Adrenal gland (tissue), 12 donors: ENCODE measurements around the gene TEF. TPM values are rescaled to one million over a fixed set of nuclear protein-coding genes. Genes with fewer than 3 reads are reported as not detected.

Experiments used
- DNase-seq, 7 donors: peaks; one replicate each; pipeline ENCODE4 v3.0.0-alpha.2; 2019 to 2020
- H3K27ac ChIP-seq, 5 donors: fragments of 200-600 bp; sonication (generic) in 4 of 5; 1 replicate in 3 of 5; 2 replicates in 2 of 5; pipeline versions ENCODE4 v1.5.1 to v1.8.0; 2016 to 2020; ENCODE audit warnings: mild to moderate bottlenecking in 1 of 5
- H3K27me3 ChIP-seq: fragments of 200-600 bp; 2 replicates; pipeline ENCODE4 v1.8.0; 2021
- H3K36me3 ChIP-seq, 2 donors: fragments of 200-600 bp; replicated peaks in 1 of 2; 1 replicate in 1 of 2; 2 replicates in 1 of 2; pipeline versions ENCODE4 v1.5.1 to v1.8.0; 2018 to 2022
- H3K4me1 ChIP-seq, 2 donors: fragments of 200-600 bp; replicated peaks in 1 of 2; 1 replicate in 1 of 2; 2 replicates in 1 of 2; pipeline versions ENCODE4 v1.5.1 to v1.8.0; 2018 to 2021
- H3K4me3 ChIP-seq, 4 donors: fragments of 200-600 bp; sonication (generic) in 3 of 4; one replicate each; pipeline ENCODE4 v1.5.1; 2016 to 2018
- H3K9me3 ChIP-seq, 3 donors: fragments of 200-600 bp; sonication (generic) in 1 of 3; replicated peaks in 1 of 3; 1 replicate in 2 of 3; 2 replicates in 1 of 3; pipeline versions ENCODE4 v1.5.1 to v1.8.0; 2016 to 2021
- POLR2A ChIP-seq, 2 donors: fragments of 450-650 bp; IDR thresholded peaks; one replicate each; pipeline ENCODE4 v1.6.1; 2017; ENCODE audit warnings: antibody characterized with exemption in 2 of 2, mild to moderate bottlenecking in 2 of 2, moderate library complexity in 1 of 2
- WGBS, 4 donors: extraction: QIAGEN DNeasy Blood & Tissue Kit in 2 of 4; methylation state at CpG; one replicate each; pipeline versions ENCODE4 v1.1.5 to v1.1.7; 2013 to 2017; 5-methylcytosine and 5-hydroxymethylcytosine counted together
- intact Hi-C, 2 donors: fragments of 100-400 bp; cut with DNase I; formaldehyde crosslinking; loops; one replicate each; pipeline versions ENCODE4 v1.14.1 to v1.15.0; 2022 to 2023
- polyA plus RNA-seq, 3 donors: library from polyadenylated mRNA; stranded (reverse); fragments of 200-250 nt in 2 of 3; fragments of 350-450 nt in 1 of 3; fragmentation: Illumina TruSeq in 1 of 3; extraction: RNeasy Lipid Tissue Mini Kit (QIAGEN cat#74804) in 1 of 3; gene quantifications; one replicate each; pipeline ENCODE4 v1.2.3, GENCODE V29; 2013 to 2014
- total RNA-seq, 9 donors: library from RNA; depleted of rRNA in 4 of 9; stranded (reverse); fragments of >200 nt in 4 of 9; fragments of 120-200 nt in 1 of 9; fragmentation: NEBNext Ultra II Directional in 1 of 9; extraction: Animal tissue kit (Norgen Biotek cat#: 25700) in 1 of 9; gene quantifications; one replicate each; pipeline versions ENCODE4 v1.1.0 to v1.2.4, GENCODE V29; 2013 to 2023
- TF ChIP-seq, protein P1 (sequence below), 6 experiments: fragments of 450-650 bp in 4 of 6; fragments of 200-600 bp in 2 of 6; sonication (generic) in 1 of 6; IDR thresholded peaks; 1 replicate in 5 of 6; 2 replicates in 1 of 6; pipeline versions ENCODE4 v1.5.1 to v1.8.0; 2016 to 2021; ENCODE audit warnings: antibody characterized with exemption in 6 of 6, mild to moderate bottlenecking in 2 of 6, moderate library complexity in 1 of 6
- donor health status: healthy with polysubstance abuse.
- donor health status: Bipolar disorder and iron deficiency.
- donor health status: DM: yes; HTN: yes; CAD: no.
- donor health status: DM: no; HTN: no; CAD: no.
- donor health status: DM: no; HTN: no; CAD: no.
- donor health status: DM: yes; HTN: yes; CAD: no.

Gene TEF
- total and polyA plus RNA-seq, 12 donors = 7.2 to 33.9 (median 20.3) TPM

DNA sequence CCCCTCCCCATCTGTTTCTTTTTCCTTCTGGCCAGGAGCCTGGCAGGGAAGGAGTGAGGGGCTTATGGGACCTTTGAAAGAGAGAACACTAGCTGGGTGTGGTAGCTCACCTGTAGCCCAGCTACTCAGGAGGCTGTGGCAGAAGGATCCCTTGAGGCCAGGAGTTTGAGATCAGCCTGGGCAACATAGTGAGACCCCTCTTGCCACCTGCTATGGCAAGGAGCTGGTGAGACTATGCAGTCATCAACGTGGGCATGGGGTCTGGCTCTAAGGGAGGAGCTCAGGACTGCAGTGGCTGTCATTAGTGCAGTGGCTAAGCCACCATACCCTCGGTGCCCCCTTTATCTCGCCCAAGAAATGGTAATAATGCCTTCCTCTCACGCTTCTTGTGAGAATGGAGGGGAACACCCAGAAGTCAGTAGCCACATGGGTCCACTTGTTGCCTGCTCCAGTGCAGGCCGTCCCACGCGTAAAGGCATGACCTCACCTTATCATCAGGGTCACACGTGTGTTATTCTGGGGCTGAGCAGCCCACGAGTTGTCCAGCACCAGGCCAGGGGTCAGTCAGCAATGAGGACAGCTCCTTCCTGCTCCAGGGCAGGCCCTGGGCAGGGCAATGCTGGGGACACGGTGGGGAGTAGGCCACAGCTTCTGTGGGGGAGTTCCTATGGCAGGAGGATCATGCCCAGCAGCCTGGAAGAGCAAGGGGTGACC, 27.7 kb upstream of the TEF start:
- intact Hi-C loops = no loop called here

DNA sequence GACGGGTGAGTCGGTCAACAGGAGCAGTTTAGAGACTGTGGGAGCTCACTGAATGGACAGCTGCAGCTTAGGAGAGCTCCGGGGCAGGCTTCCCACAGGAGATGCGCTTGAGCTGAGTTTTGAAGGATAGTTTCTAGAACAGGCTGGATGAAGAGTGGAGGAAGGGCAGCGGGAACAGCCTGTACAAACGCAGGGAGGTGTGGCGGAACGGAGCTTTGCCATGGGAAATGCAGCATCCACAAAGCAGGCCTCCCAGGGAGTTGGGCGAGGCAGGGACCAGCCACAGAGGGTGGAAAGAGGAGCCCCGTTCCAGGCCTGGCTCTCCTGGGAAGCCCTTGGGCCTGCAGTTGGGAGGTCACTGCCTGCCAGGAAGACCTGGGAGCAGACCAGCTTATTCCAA, 26.8 kb upstream of the TEF start:
- WGBS, 4 donors = 86 to 92% (median 88%) methylated on average over 10 of the region's 10 CpGs
- no peak overlapping the region for H3K4me3 ChIP-seq
- no peaks in the 10 kb centered on the region for H3K9me3 ChIP-seq
- peaks cover 0 to 79% of the 10 kb centered on the region in 2 donors for H3K36me3 ChIP-seq
- H3K27me3 ChIP-seq = no peaks in the 10 kb centered on the region
- no peak for TF ChIP-seq POLR2A (IDR thresholded peaks at IDR 0.05)
- TF ChIP-seq, protein P1, sequence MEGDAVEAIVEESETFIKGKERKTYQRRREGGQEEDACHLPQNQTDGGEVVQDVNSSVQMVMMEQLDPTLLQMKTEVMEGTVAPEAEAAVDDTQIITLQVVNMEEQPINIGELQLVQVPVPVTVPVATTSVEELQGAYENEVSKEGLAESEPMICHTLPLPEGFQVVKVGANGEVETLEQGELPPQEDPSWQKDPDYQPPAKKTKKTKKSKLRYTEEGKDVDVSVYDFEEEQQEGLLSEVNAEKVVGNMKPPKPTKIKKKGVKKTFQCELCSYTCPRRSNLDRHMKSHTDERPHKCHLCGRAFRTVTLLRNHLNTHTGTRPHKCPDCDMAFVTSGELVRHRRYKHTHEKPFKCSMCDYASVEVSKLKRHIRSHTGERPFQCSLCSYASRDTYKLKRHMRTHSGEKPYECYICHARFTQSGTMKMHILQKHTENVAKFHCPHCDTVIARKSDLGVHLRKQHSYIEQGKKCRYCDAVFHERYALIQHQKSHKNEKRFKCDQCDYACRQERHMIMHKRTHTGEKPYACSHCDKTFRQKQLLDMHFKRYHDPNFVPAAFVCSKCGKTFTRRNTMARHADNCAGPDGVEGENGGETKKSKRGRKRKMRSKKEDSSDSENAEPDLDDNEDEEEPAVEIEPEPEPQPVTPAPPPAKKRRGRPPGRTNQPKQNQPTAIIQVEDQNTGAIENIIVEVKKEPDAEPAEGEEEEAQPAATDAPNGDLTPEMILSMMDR (IDR thresholded peaks at IDR 0.05) = no peak
- peaks cover 0 to 9% of the 10 kb centered on the region in 2 donors for H3K4me1 ChIP-seq
- H3K27ac ChIP-seq = no peak overlapping the region
- DNase-seq = no peak
- intact Hi-C loops = no loop called here

More for the DNA sequence above, 27.7 kb upstream of the TEF start:
- Histone ChIP-seq H3K27me3 (no peaks in the 10 kb centered on the region), H3K4me3 (no peak overlapping the region), H3K4me1 (peaks cover 0 to 9% of the 10 kb centered on the region in 2 donors), H3K9me3 (no peaks in the 10 kb centered on the region), H3K27ac (no peak overlapping the region), H3K36me3 (peaks cover 0 to 86% of the 10 kb centered on the region in 2 donors)
- TF ChIP-seq POLR2A (IDR thresholded peaks at IDR 0.05) = no peak
- TF ChIP-seq, protein P1 (IDR thresholded peaks at IDR 0.05) = no peak
- WGBS, 4 donors = 74 to 86% (median 75%) methylated on average over 8 to 10 of the region's 10 CpGs
- DNase-seq = no peak

DNA sequence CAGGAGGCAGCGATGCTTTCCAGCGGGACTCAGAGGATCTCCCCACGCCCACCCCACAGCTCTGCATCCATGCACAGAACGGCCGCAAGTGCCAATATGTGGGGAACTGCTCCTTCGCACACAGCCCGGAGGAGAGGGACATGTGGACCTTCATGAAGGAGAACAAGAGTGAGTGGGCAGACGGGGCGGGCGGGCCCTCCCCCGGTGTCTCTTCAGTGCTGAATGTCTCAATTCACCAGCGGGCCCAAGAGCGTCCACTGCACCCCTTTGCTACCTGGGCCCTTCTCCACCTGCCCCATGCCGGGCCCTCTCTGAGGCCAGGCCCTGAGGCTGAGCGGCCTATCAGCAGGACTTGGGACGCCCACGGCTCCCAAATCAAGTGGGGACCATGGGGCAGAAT, 25.8 kb upstream of the TEF start:
- H3K36me3 ChIP-seq = peaks cover 0 to 76% of the 10 kb centered on the region in 2 donors
- H3K4me3 ChIP-seq = no peak overlapping the region
- no peak for TF ChIP-seq POLR2A (IDR thresholded peaks at IDR 0.05)
- TF ChIP-seq, protein P1 (IDR thresholded peaks at IDR 0.05) = no peak
- H3K4me1 ChIP-seq = peaks cover 0 to 3% of the 10 kb centered on the region in 2 donors
- 92 to 96% (median 96%) methylated on average over 4 to 17 of the region's 17 CpGs for WGBS, 4 donors
- no peak overlapping the region for H3K27ac ChIP-seq
- no peaks in the 10 kb centered on the region for H3K27me3 ChIP-seq
- no peaks in the 10 kb centered on the region for H3K9me3 ChIP-seq
- no peak for DNase-seq
- intact Hi-C loops = no loop called here

DNA sequence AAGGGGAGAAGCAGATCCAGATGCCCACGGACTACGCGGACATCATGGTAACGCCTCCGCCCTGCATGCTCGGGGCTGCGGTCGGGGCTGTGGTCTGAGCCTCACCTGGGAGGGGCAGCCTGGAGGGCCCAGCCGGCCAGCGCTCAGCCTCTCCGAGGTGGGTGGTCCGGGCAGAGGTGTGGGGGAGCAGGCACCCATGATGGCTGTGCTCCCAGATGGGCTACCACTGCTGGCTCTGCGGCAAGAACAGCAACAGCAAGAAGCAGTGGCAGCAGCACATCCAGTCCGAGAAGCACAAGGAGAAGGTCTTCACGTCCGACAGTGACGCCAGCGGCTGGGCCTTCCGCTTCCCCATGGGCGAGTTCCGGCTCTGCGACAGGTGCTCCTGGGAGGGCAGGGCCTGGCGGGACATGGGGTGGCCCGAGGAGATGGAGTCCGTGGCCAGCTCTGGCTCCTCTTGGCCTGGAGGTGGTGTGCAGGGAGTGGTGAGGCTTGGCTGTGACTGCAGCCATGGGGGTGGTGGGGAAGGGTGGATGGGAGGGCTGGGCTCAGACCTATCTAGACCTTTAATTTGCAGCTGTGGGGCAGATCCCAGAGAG, 25.2 kb upstream of the TEF start:
- intact Hi-C loops = no loop called here
- Histone ChIP-seq H3K36me3 (peaks cover 0 to 69% of the 10 kb centered on the region in 2 donors), H3K27me3 (no peaks in the 10 kb centered on the region), H3K4me3 (no peak overlapping the region), H3K4me1 (no peaks in the 10 kb centered on the region), H3K27ac (no peak overlapping the region), H3K9me3 (no peaks in the 10 kb centered on the region)
- WGBS, 4 donors = 88 to 96% (median 93%) methylated on average over 14 to 25 of the region's 25 CpGs
- TF ChIP-seq POLR2A (IDR thresholded peaks at IDR 0.05) = no peak
- TF ChIP-seq, protein P1 (IDR thresholded peaks at IDR 0.05) = no peak
- no peak for DNase-seq
